GM18861 (cell line): ENCODE measurements around the gene CNTN2.
A peak's percentile ranks its signal among the peaks of the same experiment; 100 is the strongest.

ENCODE experiments used
- ATAC-seq: cut with Tn5 transposase; IDR thresholded peaks from one replicate; pipeline ENCODE4 v1.9.1; 2021; ENCODE audit not compliant: unreplicated experiment

CNTN2 gene

GRCh38 chr1:205111354-205111753 lies 68.3 kb downstream of the CNTN2 start:
- no peak for ATAC-seq

- no peak for ATAC-seq
Measured at GRCh38 chr1:205118752-205119151, 75.7 kb downstream of the CNTN2 start.

DNA sequence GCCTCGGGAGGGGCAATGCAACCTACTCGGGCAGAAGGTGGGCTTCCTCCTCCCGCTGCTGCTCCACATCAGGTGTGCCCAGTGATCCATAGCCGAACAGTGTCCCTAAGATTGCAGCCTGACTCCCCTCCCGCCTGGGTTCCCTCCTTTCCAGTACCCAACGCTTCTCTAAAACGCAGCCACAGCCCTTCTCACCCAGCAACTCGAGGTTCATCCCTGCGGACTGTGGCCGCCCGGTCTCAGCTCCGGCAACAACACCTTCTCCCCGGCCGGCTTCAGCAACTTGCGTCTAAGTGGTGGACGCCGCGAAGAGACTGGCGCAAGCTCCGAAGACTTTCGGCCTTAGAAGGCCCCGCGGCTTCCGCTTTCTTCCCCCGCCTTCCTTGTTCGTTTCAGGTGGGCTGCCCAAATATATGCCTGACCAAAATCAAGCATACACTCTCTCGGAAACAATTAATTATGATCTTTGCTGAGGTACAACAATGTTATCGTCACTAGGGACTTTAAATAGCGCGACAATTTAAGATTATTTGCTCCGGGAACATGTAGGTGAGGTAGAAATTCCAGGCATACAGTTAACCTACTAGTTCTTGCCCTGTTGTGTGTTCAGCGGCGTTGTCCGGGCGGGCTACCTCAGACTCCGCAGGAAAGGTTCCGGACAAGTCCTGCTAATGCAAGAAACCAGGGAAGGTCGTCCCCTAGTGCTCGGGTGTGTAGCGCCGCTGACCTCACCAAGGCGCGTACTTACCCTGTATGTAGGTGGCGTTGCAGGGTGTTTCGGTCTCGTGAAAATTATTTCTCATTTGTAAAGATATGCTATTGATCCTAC lies 78.9 kb downstream of the CNTN2 start, which contains the start of gene RBBP5:
TSS of gene RBBP5 (minus strand) at position 319 of the 829 bp plus-strand sequence. CDS start at position 214, 105 bp downstream.
- ATAC-seq = peak; percentile 84

DNA sequence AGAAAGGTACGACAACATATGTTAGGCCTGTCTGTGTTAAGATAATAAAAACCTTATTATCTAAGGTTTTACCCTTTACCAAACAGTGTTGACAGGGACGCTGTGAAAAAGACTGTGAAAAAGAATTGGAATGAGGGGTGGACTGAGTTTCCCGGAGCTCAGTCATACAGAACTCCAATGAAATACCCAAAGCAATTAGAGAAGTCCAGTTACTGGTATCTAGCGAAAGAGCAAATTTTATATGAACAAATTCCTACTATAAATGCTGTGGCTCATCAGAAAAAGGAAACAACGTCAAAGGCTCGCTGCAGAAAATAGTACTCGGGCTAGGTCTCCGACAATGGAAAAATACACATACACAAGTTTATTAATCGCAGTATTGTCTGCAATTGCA lies 79.5 kb downstream of the CNTN2 start:
- ATAC-seq = no peak

DNA sequence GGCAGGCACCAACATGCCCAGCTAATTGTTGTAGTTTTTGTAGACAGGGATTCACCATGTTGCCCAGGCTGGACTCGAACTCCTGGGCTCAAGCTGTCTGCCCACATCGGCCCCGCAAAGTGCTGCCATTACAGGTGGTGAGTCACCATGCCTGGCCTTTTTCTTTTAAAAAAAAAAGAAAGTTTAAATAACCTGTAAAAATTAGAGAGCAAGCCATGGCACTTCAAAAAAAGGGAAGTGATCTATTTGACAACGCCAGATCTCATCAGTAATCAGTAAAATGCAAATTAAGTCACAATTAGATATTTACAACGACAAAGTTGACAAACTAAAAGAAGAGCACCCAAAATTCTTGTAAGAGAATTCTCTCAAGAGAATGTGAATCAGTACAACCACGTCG lies 81.7 kb downstream of the CNTN2 start:
- no peak for ATAC-seq

GRCh38 chr1:205127646-205128045 lies 84.6 kb downstream of the CNTN2 start:
- no peak for ATAC-seq
